HTR-8/SVneo (cell line): ENCODE results near the gene PPIF.

ENCODE experiments used
- DNase-seq: peaks from one replicate; pipeline ENCODE4 v3.0.0; 2011; ENCODE audit warnings: low spot score, mixed read lengths; ENCODE audit not compliant: insufficient read length
- FAIRE-seq: peaks from 2 replicates; lab custom pipeline; 2011; peaks lifted over from hg19 to GRCh38; lab: Jason Lieb, UNC

The PPIF gene

GRCh38 chr10:79312601-79313187 lies 34.6 kb upstream of the PPIF start:
- DNase-seq (no peak), FAIRE-seq (no peak)

- DNase-seq (no peak), FAIRE-seq (no peak)
Observed at GRCh38 chr10:79313320-79313719, 33.9 kb upstream of the PPIF start.

- DNase-seq: no peak
Observed at GRCh38 chr10:79313911-79314439, 33.3 kb upstream of the PPIF start.

DNA sequence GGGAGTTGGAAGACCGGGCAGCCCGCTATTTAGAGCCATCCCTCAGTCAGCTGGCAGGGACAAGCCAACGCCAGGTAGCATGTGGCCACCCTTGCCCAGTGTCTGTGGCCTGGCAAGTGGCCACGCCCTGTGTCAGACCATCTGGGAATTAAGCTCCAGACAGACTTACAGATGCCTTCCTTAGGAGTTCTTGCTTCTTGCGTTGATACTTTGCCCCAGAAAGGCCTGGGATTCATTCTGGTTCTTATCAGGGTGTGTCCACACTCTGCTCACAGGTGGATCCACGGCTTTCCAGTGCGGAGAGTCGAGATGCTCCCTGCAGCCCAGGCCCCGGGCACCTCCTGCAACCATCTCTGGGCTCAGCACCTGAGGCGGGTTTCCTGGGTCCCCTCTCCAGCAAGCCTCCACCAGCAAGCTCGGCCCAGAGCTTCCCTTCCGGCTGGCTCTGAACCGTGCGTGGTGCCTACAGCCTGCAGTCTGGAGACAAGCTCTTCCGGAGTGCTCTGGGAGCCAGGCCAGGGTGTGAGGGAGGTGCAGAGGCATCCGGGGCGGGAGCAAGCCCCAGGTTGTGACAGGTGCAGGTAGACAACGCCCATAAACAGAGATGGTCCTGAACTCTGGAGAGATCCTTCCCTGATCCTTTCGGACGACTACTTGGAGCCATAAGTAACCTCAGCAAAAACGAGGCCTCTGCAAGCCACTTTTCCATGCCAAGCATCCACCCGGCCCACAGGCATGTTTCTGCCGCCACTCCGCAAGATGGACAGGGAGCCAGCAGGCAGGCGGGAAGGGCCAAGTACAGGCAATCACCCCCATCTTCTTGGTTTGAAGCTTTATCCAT lies 32.3 kb upstream of the PPIF start:
- DNase-seq (no peak), FAIRE-seq (no peak)

More at GRCh38 chr10:79313911-79314439, 33.3 kb upstream of the PPIF start:
- no peak for FAIRE-seq

GRCh38 chr10:79315602-79315920 lies 31.7 kb upstream of the PPIF start:
- DNase-seq (no peak), FAIRE-seq (no peak)

- no peak for FAIRE-seq
- DNase-seq: no peak
Observed at GRCh38 chr10:79316671-79317431, 30.4 kb upstream of the PPIF start.

DNA sequence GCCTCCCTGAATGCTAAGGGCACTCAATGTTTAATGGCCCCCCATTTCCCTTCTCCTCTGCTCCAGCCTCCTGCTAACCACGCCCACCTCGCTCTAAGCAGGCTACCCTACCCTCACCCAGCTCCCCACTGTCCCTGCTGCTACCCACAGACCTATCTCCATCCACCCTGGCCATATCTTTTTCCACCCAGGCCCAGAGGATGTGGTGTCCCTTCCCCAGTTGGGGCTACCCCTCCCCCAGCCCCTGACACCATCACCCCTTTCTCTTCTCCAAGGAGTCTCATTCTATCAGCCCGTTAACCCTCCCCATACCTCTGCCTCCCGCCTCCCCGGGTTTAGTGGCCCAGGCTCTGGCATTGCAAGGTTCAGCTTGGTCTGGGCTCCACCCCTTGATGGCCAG lies 28.9 kb upstream of the PPIF start:
- no peak for FAIRE-seq
- no peak for DNase-seq

GRCh38 chr10:79319115-79319771 lies 28.0 kb upstream of the PPIF start:
- FAIRE-seq (no peak), DNase-seq (no peak)

DNA sequence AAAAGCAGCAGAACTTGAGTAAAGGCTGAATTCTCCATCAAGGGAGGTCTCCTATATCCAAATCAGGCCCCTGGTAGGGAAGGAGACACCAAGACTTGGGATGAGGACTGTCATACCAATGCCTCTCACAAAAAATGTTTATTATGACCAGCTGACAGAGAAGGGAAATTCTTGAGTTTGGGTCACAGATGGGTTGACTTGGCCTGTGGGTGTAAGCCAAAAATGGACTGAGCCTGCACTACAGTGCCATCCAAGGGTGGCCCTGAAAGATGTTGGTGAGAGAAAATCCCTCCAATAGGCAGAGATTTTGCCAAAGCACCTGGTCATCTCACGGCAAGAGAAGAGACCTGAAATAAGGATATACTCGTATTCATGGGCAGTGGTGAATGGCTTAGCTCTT lies 27.0 kb upstream of the PPIF start:
- DNase-seq (no peak), FAIRE-seq (no peak)

DNA sequence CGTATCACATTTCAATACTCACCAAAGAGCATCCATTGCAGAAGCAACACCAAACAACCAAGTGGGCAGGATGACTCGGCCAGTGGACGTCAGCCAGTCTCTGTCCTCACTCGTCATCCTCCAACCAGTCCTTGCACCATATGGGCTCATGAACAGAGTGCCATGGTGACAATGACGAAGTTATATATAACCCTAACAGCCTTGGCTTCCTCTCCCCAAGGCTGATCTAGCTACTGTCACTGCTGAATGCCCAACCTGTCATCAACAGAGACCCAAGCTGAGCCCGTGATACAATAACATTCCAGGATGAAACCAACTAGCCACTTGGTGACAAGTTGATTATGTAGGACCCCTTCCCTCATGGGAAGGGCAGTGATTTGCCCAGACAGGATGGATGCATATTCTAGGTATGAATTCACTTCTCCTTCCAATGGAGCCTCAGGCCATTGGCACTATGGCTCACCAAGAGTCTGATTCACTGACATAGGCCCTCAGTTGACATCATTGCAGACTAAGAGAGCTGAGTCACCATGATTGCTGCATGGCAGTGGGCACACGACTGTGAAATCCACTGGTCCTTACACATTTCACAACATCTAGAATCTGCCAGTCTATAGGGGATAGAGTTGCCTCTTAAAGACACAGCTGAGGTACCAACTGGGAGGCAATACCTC lies 26.3 kb upstream of the PPIF start:
- DNase-seq (peak; percentile 77), FAIRE-seq (peak; percentile 67)

GRCh38 chr10:79321494-79321882 lies 25.8 kb upstream of the PPIF start:
- no peak for FAIRE-seq
- no peak for DNase-seq

DNA sequence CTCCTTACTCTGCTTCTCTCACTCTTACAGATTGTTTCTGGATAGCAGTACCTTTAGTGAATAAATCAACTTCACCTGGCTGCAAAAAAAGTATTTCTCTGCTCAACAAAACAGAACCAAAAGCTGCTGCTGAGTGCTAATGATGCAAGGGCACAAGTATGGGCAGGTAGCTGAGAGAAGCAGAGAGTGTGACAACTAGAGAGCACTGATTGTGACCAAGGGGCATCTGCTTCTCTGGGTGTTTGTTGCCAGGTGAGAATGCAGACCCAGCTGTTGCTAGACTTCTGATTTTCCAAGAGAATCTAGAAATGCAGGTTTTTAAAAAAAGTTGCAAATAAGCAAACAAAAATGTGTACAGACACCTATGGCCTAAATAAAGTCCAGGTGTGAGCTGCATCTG lies 25.3 kb upstream of the PPIF start:
- FAIRE-seq: no peak
- DNase-seq: no peak

- peak; percentile 47 for DNase-seq
- FAIRE-seq: no peak
Observed at GRCh38 chr10:79322616-79323543, 24.4 kb upstream of the PPIF start.

- DNase-seq (no peak), FAIRE-seq (no peak)
Observed at GRCh38 chr10:79323602-79324001, 23.7 kb upstream of the PPIF start.

DNA sequence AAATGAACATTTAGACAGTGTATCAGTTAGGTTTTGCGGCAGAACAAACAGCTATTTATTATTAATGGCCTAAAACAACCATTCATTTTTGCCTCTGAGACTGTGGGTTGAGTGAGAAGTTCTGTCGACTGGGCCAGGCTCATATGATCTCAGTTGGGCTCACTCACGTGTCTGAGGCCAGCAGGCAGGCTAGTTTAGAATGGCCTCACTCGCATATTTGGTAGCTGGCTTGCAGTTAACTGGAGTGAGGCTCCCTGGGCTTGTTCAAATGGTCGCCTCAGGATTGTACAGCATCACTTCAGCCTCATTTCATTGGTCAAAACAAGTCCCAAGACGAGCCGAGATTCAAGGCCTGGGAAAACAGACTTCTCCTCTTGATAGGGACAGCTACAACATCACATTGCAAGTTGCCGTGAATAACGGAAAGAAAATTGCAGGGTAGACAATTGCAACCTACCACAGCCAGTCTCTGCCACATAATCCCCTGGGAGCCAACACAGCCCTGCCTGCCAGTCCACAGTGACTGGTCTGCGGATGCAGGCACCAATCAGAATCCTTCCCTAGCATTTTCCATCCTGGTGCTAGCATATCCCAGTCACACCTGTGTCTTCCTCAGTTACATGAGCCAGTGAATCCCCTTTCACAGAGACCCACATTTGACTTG lies 23.1 kb upstream of the PPIF start:
- DNase-seq: no peak
- FAIRE-seq: no peak

GRCh38 chr10:79326361-79327089 lies 20.7 kb upstream of the PPIF start:
- FAIRE-seq (peak; percentile 92), DNase-seq (no peak)

DNA sequence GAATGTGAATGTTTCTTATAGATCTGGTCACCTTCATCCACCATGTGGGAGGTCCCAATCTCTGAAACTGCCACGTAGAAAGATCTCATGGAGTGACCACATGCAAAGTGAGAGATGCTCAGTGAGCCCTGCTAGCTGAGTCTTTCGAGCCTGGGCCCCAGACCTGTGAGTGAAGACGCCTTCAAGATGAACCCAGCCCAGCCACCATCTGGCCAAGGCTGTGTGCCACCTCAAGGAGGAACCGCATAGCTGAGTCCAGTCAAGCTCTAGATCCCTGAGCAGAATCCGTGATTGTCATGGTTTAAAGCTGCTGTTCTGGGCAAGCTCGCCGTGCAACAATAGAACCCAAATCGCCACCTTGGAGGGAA lies 20.2 kb upstream of the PPIF start:
- FAIRE-seq (no peak), DNase-seq (no peak)

GRCh38 chr10:79328147-79328701 lies 19.0 kb upstream of the PPIF start:
- FAIRE-seq: no peak
- DNase-seq: no peak
